Sigmoid colon (tissue), 4 donors: ENCODE results near the gene PCSK2.

ENCODE experiments used
- EP300 ChIP-seq, 4 donors: sonication (generic); formaldehyde crosslinking; IDR thresholded peaks; one replicate each; pipeline ENCODE4 v1.6.1; 2017; ENCODE audit warnings: antibody characterized with exemption in 4 of 4
- POLR2A ChIP-seq, 2 donors: fragments of 450-650 bp; IDR thresholded peaks; one replicate each; pipeline ENCODE4 v1.6.1; 2016; ENCODE audit warnings: antibody characterized with exemption in 2 of 2, mild to moderate bottlenecking in 2 of 2, moderate library complexity in 2 of 2
- POLR2AphosphoS5 ChIP-seq, 4 donors: sonication (generic); formaldehyde crosslinking; IDR thresholded peaks; one replicate each; pipeline ENCODE4 v1.6.1; 2017; ENCODE audit warnings: antibody characterized with exemption in 4 of 4
- TF ChIP-seq, protein P1 (sequence below), 4 experiments: fragments of 450-650 bp in 3 of 4; fragments of 200-600 bp in 1 of 4; IDR thresholded peaks; one replicate each; pipeline ENCODE4 v1.5.1; 2016 to 2019; ENCODE audit warnings: antibody characterized with exemption in 4 of 4, mild to moderate bottlenecking in 3 of 4, moderate library complexity in 2 of 4

DNA sequence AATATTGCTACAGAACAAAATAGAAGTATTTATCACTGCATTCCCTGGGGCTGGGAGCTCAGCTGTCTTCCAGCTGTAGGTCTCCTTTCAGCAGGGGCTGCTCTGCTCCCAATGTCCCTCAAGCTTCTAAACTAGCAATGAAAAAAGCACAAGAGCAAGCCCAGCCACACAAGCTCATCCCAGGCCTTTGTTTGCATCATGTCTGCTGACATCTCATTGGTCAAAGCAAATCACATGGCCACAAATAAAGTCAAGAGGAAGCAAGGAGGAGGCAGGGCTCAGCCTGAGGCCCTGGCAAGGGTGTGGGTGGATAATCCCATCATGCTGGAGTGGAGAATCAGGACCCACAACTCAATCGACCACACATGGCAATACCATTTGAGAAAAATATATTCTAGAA lies 306.6 kb downstream of the PCSK2 start:
- TF ChIP-seq, protein P1, sequence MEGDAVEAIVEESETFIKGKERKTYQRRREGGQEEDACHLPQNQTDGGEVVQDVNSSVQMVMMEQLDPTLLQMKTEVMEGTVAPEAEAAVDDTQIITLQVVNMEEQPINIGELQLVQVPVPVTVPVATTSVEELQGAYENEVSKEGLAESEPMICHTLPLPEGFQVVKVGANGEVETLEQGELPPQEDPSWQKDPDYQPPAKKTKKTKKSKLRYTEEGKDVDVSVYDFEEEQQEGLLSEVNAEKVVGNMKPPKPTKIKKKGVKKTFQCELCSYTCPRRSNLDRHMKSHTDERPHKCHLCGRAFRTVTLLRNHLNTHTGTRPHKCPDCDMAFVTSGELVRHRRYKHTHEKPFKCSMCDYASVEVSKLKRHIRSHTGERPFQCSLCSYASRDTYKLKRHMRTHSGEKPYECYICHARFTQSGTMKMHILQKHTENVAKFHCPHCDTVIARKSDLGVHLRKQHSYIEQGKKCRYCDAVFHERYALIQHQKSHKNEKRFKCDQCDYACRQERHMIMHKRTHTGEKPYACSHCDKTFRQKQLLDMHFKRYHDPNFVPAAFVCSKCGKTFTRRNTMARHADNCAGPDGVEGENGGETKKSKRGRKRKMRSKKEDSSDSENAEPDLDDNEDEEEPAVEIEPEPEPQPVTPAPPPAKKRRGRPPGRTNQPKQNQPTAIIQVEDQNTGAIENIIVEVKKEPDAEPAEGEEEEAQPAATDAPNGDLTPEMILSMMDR (IDR thresholded peaks at IDR 0.05), result no peak
- no peak for TF ChIP-seq EP300 (IDR thresholded peaks at IDR 0.05)
- no peak for TF ChIP-seq POLR2A (IDR thresholded peaks at IDR 0.05)
- TF ChIP-seq POLR2AphosphoS5 (IDR thresholded peaks at IDR 0.05), result no peak
